ENCODE results near the gene LEF1. TPM values are rescaled to one million over a fixed set of nuclear protein-coding genes. Genes with fewer than 3 reads are reported as not detected.

The LEF1 gene
- total and polyA plus RNA-seq, 9 of the 15 experiments (the other 6 are each of a cell fraction or from before 2014, with no cell fraction given), result 15.1 to 81.1 (median 29.7) TPM

GRCh38 chr4:108168671-108169523 is at the start of gene LEF1 (continued):
- TF ChIP-seq ZBTB43 (CRISPR knock-in tag; IDR thresholded peaks at IDR 0.05) (no peak), NFYB (IDR thresholded peaks at IDR 0.05; ENCODE audit: extremely low read depth, insufficient read length) (no peak), POLR2AphosphoS5 (IDR thresholded peaks at IDR 0.05; ENCODE audit: control insufficient read depth, insufficient read depth, low read depth, low read length) (peak; percentile 47), RCOR1 (IDR thresholded peaks at IDR 0.05; ENCODE audit: borderline replicate concordance in 1 of 2, low read depth in 2 of 2, low read length in 2 of 2) (no peak), E2F8 (IDR thresholded peaks at IDR 0.05; ENCODE audit: low read depth, partially characterized antibody) (no peak), ZNF445 (CRISPR knock-in tag; IDR thresholded peaks at IDR 0.05; ENCODE audit: low read depth) (no peak), NR3C1 (CRISPR knock-in tag; IDR thresholded peaks at IDR 0.05) (no peak), ATF4 (CRISPR knock-in tag; IDR thresholded peaks at IDR 0.05) (no peak), RREB1 (CRISPR knock-in tag; IDR thresholded peaks at IDR 0.05) (peak; percentile 49; the same call in 1 of the 2 replicates), EP400 (IDR thresholded peaks at IDR 0.05) (0 out of 2 replicates have a peak, but pooled peaks have one; percentile 37), IRF2 (CRISPR knock-in tag; IDR thresholded peaks at IDR 0.05) (no peak), TEAD4 (IDR thresholded peaks at IDR 0.05; ENCODE audit: low read length) (no peak), TEAD4 (CRISPR knock-in tag; IDR thresholded peaks at IDR 0.05; ENCODE audit: borderline replicate concordance) (no peak), CCNT2 (IDR thresholded peaks at IDR 0.05; ENCODE audit: borderline replicate concordance, extremely low read depth, insufficient read length, low read depth, low read length) (peak; percentile 31), POLR2G (IDR thresholded peaks at IDR 0.05; ENCODE audit: low read depth, low read length) (peak; percentile 83)

All from K562 (cell line).